HG02571 (cell line): ENCODE data around the gene ATL1.
"Not testable (repeated sequence)": the region's sequence is repeated elsewhere in the genome, so short reads cannot be mapped to it uniquely, and the experiment has no call there.

Experiments used
- ATAC-seq: cut with Tn5 transposase; IDR thresholded peaks from one replicate; pipeline ENCODE4 v1.9.1; 2021; ENCODE audit warnings: mild to moderate bottlenecking, moderate library complexity; ENCODE audit not compliant: unreplicated experiment

ATL1 gene

GRCh38 chr14:50534416-50534815, 25.5 kb upstream of the ATL1 start:
- ATAC-seq: no peak

DNA sequence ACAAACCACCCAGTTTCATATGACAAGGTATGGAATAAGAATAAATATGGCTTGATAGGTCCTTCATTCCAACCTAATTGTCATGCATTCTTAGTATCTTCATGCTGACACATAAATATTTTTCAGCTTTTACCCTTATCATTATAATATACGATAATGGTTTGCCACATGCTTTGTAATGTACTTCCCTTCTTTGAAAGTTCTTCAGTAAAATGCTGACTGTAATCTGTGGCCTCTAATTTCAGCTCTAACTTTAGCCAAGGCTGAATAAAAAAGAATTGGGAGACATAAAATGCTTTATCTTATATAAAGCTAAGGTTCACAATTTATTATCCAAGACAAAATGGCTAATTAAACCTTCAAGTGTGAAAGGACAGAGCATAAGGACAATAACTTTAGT, 24.9 kb upstream of the ATL1 start:
- ATAC-seq: no peak

- ATAC-seq: not testable (repeated sequence)
Measured at GRCh38 chr14:50538034-50538433, 21.9 kb upstream of the ATL1 start.

- ATAC-seq: no peak
Measured at GRCh38 chr14:50539051-50539450, 20.9 kb upstream of the ATL1 start.

DNA sequence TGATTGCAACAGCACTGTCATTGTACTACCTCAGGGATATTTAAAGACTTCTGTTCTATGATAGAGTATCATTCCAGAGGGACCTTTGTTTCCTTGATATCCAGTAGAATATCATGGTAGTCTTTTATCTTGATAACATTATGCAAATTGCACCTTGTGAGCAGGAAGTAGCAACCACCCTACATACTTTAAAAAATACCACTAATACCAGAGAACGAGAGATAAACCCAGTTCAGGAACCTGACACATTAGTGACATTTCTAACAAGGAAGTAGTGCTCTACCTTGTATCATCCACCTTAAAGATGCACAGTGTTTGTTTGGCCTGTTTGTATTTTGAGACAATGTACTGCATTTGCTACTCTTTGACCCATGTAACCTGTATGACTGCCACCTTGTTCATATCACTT, 18.8 kb upstream of the ATL1 start:
- ATAC-seq: no peak

GRCh38 chr14:50542941-50543418, 17.0 kb upstream of the ATL1 start:
- ATAC-seq: no peak

GRCh38 chr14:50544911-50545310, 15.0 kb upstream of the ATL1 start:
- no peak for ATAC-seq

GRCh38 chr14:50545618-50546017, 14.3 kb upstream of the ATL1 start:
- ATAC-seq: no peak

- no peak for ATAC-seq
Measured at GRCh38 chr14:50550294-50550693, 9.7 kb upstream of the ATL1 start.

GRCh38 chr14:50551877-50552276, 8.1 kb upstream of the ATL1 start:
- no peak for ATAC-seq

DNA sequence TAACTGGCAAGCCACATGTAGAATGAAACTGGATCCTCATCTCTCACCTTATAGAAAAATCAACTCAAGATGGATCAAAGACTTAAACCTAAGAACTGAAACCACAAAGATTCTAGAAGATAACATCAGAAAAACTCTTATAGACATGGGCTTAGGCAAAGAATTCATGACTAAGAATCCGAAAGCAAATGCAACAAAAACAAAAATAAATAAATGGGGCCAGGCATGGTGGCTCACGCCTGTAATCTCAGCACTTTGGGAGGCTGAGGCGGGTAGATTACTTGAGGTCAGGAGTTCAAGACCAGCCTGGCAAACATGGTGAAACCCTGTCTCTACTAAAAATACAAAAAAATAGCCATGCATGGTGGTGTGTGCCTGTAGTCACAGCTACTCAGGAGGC, 7.1 kb upstream of the ATL1 start:
- ATAC-seq: not testable (repeated sequence)

GRCh38 chr14:50560931-50561285, 963 bp downstream of the ATL1 start:
- ATAC-seq: peak; percentile 9

DNA sequence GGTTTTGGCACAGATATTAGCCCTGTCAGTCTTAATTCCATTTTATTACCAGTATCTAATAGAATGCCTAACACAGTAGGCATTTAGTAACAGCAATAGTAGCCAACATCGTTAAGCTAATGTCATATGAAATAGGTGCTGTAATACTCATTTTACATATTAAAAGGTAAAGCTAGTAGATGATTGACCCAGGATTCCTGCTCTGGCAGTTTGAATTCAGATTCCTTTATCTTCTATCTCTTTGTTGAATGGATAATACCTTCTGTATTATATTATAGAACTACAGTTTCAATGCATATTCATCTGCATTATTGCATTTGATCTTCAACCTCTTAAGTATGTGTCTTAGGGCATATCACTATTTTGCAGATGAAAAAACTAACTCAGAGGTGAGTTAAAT, 2.9 kb downstream of the ATL1 start:
- ATAC-seq: no peak

DNA sequence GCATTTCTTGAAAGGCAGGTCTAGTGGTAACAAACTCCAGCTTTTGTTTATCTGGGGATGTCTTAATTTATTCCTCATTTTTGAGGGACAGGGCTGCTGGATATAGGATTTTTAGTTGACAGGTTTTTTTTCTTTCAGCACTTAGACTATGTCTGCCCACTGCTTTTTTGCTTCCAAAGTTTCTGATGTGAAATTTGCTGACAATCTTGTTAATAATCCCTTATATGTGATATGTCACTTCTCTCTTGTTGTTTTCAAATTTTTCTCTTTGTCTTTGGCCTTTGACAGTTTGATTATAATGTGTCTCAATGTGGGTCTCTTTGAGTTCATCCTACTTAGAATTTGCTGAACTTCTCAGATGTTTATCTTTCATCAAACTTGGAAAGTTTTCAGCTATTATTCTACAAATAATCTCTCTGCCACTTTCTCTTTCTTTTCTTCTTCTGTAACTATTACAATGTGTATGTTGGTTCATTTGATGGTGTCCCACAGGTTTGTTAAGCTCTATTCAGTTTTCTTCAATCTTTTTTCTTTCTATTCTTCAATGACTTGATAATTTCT, 9.8 kb downstream of the ATL1 start:
- ATAC-seq: no peak

GRCh38 chr14:50573862-50574261, 13.9 kb downstream of the ATL1 start:
- no peak for ATAC-seq

DNA sequence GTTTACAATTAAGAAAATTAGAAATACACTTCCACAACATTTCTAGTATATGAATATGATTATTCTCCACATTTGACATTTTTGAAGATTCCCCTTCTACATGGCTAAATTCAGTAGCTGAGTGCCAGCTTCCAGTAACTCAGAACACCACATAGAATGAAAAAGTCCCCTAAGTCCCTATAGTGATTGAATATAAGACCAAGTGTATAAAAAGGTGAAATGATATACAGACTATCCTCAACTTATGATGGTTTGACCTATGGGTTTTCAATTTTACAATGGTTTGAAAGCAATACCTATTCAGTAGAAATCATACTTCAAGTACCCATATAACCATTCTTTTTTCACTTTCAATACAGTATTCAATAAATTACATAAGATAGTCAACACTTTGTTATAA, 15.8 kb downstream of the ATL1 start:
- ATAC-seq: no peak

DNA sequence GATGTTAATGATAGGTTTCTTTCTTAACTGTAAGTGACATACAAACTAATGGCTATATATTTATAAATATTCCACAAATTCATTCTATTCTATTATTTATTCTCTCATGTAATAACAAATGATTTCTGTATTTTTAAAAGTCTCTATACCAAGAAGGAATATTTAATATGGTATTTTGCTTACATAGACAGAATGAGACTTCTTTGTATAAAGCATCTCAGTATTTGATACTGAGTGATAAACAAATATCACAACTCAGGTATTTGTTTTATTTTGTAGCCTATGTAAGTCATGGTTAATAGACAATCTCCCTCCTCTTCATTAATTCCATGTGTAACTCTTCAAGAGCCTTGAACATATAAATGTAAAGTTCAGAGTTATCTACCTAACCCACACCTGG, 18.0 kb downstream of the ATL1 start:
- ATAC-seq: no peak

GRCh38 chr14:50578433-50578832, 18.5 kb downstream of the ATL1 start:
- ATAC-seq: no peak

DNA sequence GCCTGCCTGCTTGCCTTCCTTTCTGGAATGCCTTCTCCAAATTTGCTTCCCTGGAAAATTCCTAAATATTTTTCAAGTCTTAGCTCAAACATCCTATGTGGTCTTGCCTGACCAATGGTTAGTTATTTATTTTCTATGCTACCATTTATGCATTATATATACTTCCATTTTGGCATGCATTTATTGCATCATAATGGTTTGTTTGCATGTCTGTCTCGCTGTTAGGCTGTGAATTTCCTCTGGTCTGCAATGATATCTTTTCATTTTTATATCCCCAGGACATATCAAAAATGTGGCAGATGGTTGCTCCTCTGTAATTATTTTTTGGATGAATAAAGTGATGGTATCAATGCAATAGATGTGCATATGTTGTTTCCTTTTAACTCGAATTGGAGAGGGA, 30.5 kb downstream of the ATL1 start:
- no peak for ATAC-seq

GRCh38 chr14:50594577-50595316, 34.8 kb downstream of the ATL1 start:
- ATAC-seq: no peak

DNA sequence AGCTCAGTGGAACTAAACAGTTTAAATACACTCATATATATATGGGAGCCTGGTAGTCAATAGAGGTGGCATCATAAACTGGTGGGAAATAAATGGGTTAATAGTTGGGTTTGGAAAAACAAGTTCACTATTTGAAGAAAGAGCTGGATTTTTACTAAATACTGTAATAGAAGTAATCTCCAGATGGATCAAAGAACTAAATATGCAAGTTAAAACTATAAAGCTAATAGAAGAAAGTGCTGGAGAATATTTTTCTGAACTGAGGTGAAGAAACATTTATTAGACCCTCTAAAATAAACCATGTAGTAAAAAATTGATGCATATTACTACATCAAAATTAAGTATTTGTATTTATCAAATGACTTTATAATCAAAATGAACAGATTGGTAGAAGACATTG, 38.8 kb downstream of the ATL1 start:
- ATAC-seq: no peak

GRCh38 chr14:50599700-50600444, 39.9 kb downstream of the ATL1 start:
- no peak for ATAC-seq
